SJCRH30 (cell line): ENCODE data around the gene ETFDH. TPM values are rescaled to one million over a fixed set of nuclear protein-coding genes. Genes with fewer than 3 reads are reported as not detected.
"Not testable (repeated sequence)": the region's sequence is repeated elsewhere in the genome, so short reads cannot be mapped to it uniquely, and the experiment has no call there.

Experiments
- DNase-seq, 2 experiments: peaks; one replicate each; pipeline ENCODE4 v3.0.0-alpha.2; 2015 to 2020
- H3K27ac ChIP-seq: fragments of 250-450 bp; sonication (Bioruptor Pico); 2 replicates; pipeline ENCODE4 v1.5.1; 2020; ENCODE audit warnings: mild to moderate bottlenecking, moderate library complexity
- H3K27me3 ChIP-seq: fragments of 250-450 bp; sonication (Bioruptor Pico); 2 replicates; pipeline ENCODE4 v1.5.1; 2020; ENCODE audit warnings: mild to moderate bottlenecking, moderate library complexity
- H3K36me3 ChIP-seq: fragments of 250-450 bp; sonication (Bioruptor Pico); 2 replicates; pipeline ENCODE4 v1.5.1; 2020; ENCODE audit warnings: mild to moderate bottlenecking, moderate library complexity
- H3K4me1 ChIP-seq: fragments of 250-450 bp; sonication (Bioruptor Pico); 2 replicates; pipeline ENCODE4 v1.5.1; 2020; ENCODE audit warnings: mild to moderate bottlenecking, moderate library complexity
- H3K4me3 ChIP-seq: fragments of 250-450 bp; sonication (Bioruptor Pico); 2 replicates; pipeline ENCODE4 v1.5.1; 2020; ENCODE audit warnings: mild to moderate bottlenecking, moderate library complexity
- H3K9me3 ChIP-seq: fragments of 250-450 bp; sonication (Bioruptor Pico); replicated peaks from 2 replicates; pipeline ENCODE4 v1.5.1; 2020; ENCODE audit warnings: mild to moderate bottlenecking, moderate library complexity
- total RNA-seq: library from RNA; depleted of rRNA; stranded (reverse); fragments of >200 nt; shearing (Covaris generic); gene quantifications from 2 replicates; pipeline ENCODE4 v1.2.3, GENCODE V29; 2014

Gene ETFDH
- total RNA-seq, 1 experiment from 2014 or later: 8.9 TPM

DNA sequence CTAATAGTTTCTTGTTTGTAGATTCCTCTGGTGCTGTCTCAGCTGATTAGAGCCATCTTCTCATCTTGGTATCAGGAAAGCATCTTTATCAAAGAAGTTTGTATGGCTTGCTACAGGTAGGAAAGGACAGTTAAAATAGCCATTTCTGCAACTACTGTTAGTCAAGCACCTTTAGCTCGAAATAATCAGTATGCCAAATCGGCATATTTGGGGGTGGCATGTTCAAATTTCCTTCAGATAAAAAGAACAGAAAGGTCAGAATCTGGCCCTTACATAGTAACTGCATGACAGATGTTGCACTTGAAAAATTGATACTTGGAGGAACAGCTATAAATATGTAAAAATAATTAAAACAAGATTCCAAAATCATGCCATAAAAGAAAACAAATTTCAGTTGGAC lies 5.2 kb upstream of the ETFDH start:
- H3K36me3 ChIP-seq: peaks cover 7% of the 10 kb centered on the region
- no peak overlapping the region for H3K4me3 ChIP-seq
- DNase-seq: no peak
- no peak overlapping the region for H3K27ac ChIP-seq
- H3K9me3 ChIP-seq: no peaks in the 10 kb centered on the region
- no peaks in the 10 kb centered on the region for H3K27me3 ChIP-seq
- H3K4me1 ChIP-seq: no peaks in the 10 kb centered on the region

DNA sequence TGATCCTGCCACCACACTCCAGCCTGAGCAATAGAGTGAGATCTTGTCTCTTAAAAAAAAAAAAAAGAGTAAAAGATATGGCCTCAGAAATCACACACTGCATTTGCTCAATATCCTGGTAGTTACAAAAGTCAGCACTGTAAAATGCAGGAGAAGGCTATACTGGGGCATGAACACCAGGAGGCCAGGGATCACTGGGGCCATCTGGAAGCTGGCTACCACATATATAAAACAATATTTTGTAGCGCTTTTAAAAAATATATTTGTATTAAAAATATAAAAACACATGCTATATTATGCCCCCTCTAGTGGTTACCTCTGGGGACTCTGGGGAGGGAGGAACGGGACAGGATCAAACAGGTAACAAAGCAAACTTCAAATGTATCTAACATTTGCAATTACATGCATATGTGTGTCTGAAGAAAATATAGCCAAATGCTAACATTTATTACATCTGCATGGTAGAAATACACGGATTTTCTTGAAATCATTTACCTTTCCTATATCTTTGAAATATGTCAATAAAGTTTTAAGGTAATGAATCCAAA lies 4.4 kb upstream of the ETFDH start:
- Histone ChIP-seq H3K27ac (no peak overlapping the region), H3K4me3 (no peak overlapping the region), H3K36me3 (peaks cover 7% of the 10 kb centered on the region), H3K4me1 (no peaks in the 10 kb centered on the region), H3K27me3 (no peaks in the 10 kb centered on the region), H3K9me3 (no peaks in the 10 kb centered on the region)
- peak in 1 of 2 experiments; percentile 21 for DNase-seq

DNA sequence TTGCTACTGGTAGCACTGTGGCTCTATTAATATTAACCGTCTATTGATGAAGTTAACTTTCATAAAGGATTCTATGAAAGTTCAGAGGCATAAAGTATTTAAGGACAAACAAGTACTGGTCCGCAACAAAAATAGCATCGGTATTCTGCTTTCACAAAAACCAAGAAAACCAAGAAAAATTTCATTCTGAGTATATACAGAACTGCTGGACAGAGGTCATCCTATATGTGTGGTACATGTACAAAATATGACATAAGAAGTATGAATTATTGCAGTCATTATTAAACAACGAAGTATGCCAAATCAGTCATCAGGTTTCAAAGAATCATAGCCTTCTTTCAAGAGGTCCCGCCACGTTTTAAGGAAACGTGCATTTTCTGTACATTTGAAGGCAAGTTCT lies 2.8 kb upstream of the ETFDH start:
- H3K4me1 ChIP-seq: no peaks in the 10 kb centered on the region
- H3K4me3 ChIP-seq: no peak overlapping the region
- no peaks in the 10 kb centered on the region for H3K9me3 ChIP-seq
- H3K27ac ChIP-seq: no peak overlapping the region
- peaks cover 7% of the 10 kb centered on the region for H3K36me3 ChIP-seq
- DNase-seq: no peak
- no peaks in the 10 kb centered on the region for H3K27me3 ChIP-seq

DNA sequence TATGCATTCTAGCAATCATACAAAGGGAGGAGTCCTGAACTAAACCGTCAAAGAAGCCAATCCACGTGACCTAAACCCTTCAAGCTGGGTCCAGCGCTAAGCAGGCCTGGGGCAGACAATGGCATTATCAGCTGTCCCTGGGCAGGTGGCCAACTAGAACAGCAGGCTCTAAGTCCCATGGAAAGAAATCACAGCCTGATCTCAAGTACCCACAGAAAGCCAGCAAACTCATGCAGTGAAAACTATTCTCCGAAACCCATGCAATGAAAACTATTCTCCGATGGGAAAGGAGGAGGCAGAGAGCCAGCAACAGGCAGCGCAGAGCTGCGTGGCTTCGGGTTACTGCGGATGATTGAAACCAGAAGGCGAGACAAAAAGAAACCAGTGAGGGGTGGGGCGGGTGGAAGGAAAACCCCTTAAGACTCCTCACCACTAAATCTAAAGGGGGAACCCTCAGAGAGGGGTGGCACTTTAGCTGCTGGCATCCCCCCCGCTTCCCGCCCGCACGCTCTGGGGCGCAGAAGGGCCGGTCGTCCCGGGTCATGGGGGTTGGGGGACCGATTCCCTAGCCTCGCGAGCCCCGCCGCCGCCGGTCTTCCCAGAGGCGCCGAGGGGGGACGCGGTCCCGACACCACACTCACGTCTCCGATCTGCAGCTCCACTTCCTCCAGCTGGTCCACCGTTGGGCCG lies 976 bp upstream of the ETFDH start:
- Histone ChIP-seq H3K36me3 (peaks cover 7% of the 10 kb centered on the region), H3K9me3 (no peaks in the 10 kb centered on the region), H3K4me1 (no peaks in the 10 kb centered on the region), H3K27me3 (no peaks in the 10 kb centered on the region), H3K27ac (peak overlapping the region; percentile 99), H3K4me3 (peak overlapping the region; percentile 99)
- DNase-seq: peak; percentile 82 to 85

DNA sequence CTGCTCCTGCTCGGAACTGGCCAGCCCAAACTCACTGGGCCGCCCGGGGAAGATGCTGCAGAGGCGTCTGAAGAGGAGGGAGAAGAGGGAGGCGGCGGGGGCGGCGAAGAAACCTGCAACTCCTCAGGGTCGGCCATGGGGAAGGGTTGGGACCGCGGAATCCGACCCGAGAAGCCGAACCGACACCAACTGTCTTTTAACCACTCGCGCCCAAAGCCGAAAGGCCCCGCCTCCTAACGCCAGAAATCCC lies 506 bp upstream of the ETFDH start, which contains the start of gene C4orf46:
Gene C4orf46 (minus strand): TSS at position 223 of the 250 bp plus-strand sequence. CDS start 86 bp downstream, at position 137.
- peak within 1 kb of the TSS; percentile 99 for H3K27ac ChIP-seq
- H3K4me3 ChIP-seq: peak within 1 kb of the TSS; percentile 99
- H3K9me3 ChIP-seq: no peaks in the 10 kb centered on the region
- no peaks in the 10 kb centered on the region for H3K27me3 ChIP-seq
- DNase-seq: no peak
- H3K4me1 ChIP-seq: no peaks in the 10 kb centered on the region
- H3K36me3 ChIP-seq: peaks cover 7% of the 10 kb centered on the region

DNA sequence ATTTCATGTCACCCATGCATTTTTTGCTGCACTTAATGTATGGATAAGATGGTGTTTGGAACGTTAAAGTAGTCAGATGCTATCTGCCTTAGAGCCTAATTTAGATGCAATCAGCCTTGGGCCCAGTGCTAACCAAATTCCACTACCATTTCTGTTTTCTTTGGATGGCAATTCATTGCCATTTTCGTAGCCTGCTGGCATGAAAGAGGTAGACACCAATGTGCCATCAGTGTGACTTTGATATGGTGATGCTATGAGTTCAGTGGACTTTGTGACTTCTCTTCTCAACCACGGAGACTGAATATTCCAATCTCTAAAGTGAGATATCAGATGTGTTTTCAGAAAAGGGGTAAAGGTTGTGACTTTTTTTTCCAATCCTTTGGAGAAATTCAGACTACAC lies 1.5 kb downstream of the ETFDH start:
- Histone ChIP-seq H3K9me3 (no peaks in the 10 kb centered on the region), H3K4me3 (no peak overlapping the region), H3K36me3 (no peaks in the 10 kb centered on the region; the same call in 1 of the 2 replicates), H3K4me1 (no peaks in the 10 kb centered on the region), H3K27me3 (no peaks in the 10 kb centered on the region), H3K27ac (no peak overlapping the region)
- no peak for DNase-seq

DNA sequence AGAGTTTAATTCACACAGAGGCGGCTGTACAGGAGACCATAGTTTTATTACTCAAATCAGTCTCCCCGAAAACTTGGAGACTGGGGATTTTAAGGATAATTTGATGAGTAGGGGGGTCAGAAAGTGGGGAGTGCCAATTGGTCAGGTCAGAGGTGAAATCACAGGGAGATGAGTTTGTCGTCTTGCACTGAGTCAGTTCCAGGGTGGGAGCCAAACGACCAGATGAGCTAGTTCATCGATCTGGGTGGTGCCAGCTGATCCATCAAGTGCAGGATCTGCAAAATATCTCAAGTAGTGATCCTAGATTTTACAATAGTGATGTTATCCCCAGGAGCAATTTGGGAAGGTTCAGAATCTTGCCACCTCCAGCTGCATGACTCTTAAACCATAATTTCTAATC lies 4.0 kb downstream of the ETFDH start:
- no peak overlapping the region for H3K4me3 ChIP-seq
- no peaks in the 10 kb centered on the region for H3K9me3 ChIP-seq
- no peaks in the 10 kb centered on the region for H3K4me1 ChIP-seq
- no peaks in the 10 kb centered on the region for H3K27me3 ChIP-seq
- H3K36me3 ChIP-seq: no peaks in the 10 kb centered on the region
- no peak for DNase-seq
- no peak overlapping the region for H3K27ac ChIP-seq

DNA sequence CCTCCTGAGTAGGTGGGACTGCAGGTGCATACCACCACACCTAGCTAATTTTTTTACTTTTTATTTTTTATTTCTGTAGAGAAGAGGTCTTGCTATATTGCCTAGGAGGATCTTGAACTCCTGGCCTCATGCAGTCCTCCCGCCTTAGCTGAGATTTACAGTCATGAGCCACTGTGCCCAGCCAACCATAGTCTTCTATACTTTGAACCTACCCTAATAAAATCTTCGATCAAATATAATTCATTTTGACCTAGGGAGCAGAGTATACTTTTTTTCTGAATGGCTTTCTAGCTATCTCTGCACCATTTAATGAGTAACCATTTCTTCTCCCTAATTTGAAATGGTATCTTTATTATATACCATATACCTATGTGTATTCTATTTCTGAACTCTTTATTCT lies 6.7 kb downstream of the ETFDH start:
- DNase-seq: no peak
- H3K36me3 ChIP-seq: no peaks in the 10 kb centered on the region
- no peak overlapping the region for H3K27ac ChIP-seq
- no peak overlapping the region for H3K4me3 ChIP-seq
- no peaks in the 10 kb centered on the region for H3K4me1 ChIP-seq
- no peaks in the 10 kb centered on the region for H3K9me3 ChIP-seq
- H3K27me3 ChIP-seq: no peaks in the 10 kb centered on the region

DNA sequence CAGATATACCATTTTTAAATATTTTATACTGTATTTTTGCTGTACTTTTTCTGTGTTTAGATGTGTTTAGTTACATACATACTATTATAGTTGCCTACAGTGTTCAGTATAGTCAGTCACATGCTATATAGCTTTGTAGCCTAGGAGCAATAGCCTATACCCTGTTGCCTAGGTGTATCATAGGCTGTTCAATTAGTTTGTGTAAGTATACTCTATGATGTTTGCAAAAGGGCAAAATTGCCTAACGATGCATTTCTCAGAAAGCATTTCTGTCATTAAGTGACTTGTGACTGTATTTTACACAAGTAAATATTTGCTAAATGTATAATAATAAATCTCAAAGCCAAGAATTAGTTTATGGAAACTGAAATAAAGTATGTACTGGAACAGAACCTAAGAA lies 9.5 kb downstream of the ETFDH start:
- no peak overlapping the region for H3K4me3 ChIP-seq
- H3K27me3 ChIP-seq: no peaks in the 10 kb centered on the region
- no peak for DNase-seq
- no peaks in the 10 kb centered on the region for H3K36me3 ChIP-seq
- H3K4me1 ChIP-seq: no peaks in the 10 kb centered on the region
- no peaks in the 10 kb centered on the region for H3K9me3 ChIP-seq
- H3K27ac ChIP-seq: no peak overlapping the region

DNA sequence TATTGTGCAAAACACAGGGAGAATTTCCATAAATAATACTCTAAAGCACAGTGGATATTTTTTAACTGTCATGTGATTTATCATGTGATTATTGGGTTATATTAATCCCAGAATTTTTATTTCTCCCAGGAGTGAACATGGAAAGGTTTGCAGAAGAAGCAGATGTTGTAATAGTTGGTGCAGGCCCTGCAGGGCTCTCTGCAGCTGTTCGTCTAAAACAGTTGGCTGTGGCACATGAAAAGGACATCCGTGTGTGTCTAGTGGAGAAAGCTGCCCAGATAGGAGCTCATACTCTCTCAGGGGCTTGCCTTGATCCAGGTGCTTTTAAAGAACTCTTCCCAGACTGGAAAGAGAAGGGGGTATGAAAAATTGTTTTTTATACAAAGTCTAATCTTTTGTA lies 10.0 kb downstream of the ETFDH start:
- Histone ChIP-seq H3K27ac (no peak overlapping the region), H3K4me3 (no peak overlapping the region), H3K9me3 (no peaks in the 10 kb centered on the region), H3K36me3 (no peaks in the 10 kb centered on the region), H3K27me3 (no peaks in the 10 kb centered on the region), H3K4me1 (no peaks in the 10 kb centered on the region)
- DNase-seq: peak; percentile 9 to 25

DNA sequence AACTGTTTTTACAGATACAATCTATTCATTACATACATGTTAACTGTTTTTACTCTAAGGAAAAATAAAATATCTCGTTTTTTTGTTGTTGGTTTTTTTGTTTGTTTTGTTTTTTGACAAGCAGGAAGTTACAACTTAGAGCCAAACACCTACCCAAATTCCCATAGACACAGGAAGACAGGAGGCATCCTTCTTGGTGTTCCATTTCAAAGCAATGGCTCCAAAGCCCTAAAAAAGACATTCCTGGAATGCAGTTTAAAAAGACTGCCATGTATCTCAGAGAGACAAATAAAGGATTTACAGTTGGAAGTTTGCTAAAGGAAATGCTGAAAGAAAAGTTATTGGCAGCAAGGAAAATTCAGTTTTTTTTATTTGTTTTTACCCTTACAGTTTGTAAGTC lies 16.7 kb downstream of the ETFDH start:
- Histone ChIP-seq H3K36me3 (no peaks in the 10 kb centered on the region), H3K4me1 (no peaks in the 10 kb centered on the region), H3K9me3 (no peaks in the 10 kb centered on the region), H3K27ac (no peak overlapping the region), H3K27me3 (no peaks in the 10 kb centered on the region), H3K4me3 (no peak overlapping the region)
- DNase-seq: no peak

DNA sequence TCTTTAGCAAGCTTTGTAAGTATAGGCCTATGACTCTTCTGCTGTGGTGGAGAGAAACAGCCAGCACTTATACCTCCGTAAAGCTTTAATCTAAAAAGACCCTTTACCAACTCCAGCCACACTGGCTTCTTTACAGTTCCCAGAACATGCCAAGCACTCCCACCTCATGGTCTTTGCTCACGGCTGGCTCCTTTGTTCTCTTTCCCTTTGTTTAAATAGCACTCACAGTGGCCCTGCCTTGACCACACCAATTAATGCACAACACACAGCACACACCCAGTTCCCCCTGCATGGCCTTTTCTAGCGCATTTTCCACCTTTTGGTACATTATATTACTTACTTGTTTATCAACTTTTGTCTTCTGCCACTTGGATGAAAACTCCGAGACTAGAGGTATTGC lies 32.2 kb downstream of the ETFDH start:
- H3K4me3 ChIP-seq: no peak overlapping the region
- H3K4me1 ChIP-seq: no peaks in the 10 kb centered on the region
- H3K27ac ChIP-seq: no peak overlapping the region
- DNase-seq: no peak
- no peaks in the 10 kb centered on the region for H3K9me3 ChIP-seq
- no peaks in the 10 kb centered on the region for H3K27me3 ChIP-seq
- no peaks in the 10 kb centered on the region; the same call in 1 of the 2 replicates for H3K36me3 ChIP-seq

DNA sequence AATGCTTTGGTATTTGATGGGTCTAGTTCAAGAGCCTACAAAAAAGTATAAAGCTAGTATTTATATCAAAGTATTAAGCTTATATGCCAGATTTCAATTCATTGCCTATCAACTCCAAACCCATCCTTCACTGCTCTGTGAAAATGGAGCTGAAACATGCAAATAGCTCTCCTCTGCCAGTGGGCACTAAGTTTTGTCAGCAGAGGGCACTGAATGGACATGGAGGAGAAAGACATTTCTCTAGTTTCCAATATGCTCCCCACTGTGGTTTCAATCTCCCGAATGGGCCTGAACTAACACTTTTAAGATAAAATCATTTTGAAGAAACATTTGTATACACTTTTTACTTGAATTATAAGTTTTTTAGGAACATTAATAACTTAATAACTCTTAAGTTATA lies 38.7 kb downstream of the ETFDH start:
- Histone ChIP-seq H3K27me3 (no peaks in the 10 kb centered on the region), H3K4me3 (no peak overlapping the region), H3K4me1 (no peaks in the 10 kb centered on the region), H3K27ac (no peak overlapping the region), H3K36me3 (peaks cover 20% of the 10 kb centered on the region), H3K9me3 (no peaks in the 10 kb centered on the region)
- DNase-seq: peak in 1 of 2 experiments; percentile 1

DNA sequence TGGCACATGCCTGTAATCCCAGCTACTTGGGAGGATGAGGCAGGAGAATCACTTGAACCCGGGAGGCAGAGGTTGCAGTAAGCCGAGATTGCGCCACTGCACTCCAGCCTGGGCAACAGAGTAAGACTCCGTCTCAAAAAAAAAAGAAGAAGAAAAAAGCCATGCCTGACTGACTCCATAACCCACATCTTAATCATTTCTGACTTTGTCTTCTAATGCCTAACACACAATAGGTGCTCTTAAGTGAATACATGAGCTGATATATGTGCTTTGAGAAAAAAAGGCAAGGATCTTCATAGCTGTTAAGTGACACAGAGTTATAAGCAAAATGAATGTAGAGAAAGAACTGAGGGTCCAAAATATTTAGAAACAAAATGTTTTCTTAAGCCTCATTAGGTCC lies 40.5 kb downstream of the ETFDH start:
- DNase-seq, H3K27me3 ChIP-seq, H3K9me3 ChIP-seq, H3K27ac ChIP-seq, H3K4me3 ChIP-seq, H3K4me1 ChIP-seq: not testable (repeated sequence)
- peaks cover 20% of the 10 kb centered on the region for H3K36me3 ChIP-seq

DNA sequence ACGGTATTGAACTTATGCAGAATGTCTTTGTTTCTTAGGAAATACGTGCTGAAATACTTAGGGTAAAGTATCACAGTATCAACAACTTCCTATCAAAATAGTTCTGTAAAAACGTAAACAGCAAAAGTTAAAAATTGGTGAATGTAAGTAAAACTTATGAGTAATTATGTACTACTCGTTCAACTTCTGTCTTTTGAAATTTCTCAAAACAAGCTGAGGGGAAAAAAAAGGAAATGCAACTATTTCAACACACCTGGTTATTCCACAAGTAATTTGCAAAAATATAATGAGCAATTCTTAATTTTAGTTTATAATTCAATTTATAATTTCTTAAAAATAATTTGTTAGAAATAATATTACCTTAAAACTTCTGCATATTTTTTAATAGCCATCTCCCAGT lies 42.8 kb downstream of the ETFDH start:
- H3K36me3 ChIP-seq: peaks cover 15% of the 10 kb centered on the region
- H3K27ac ChIP-seq: no peak overlapping the region
- H3K27me3 ChIP-seq: no peaks in the 10 kb centered on the region
- no peak overlapping the region for H3K4me3 ChIP-seq
- H3K9me3 ChIP-seq: no peaks in the 10 kb centered on the region
- no peak for DNase-seq
- H3K4me1 ChIP-seq: no peaks in the 10 kb centered on the region

DNA sequence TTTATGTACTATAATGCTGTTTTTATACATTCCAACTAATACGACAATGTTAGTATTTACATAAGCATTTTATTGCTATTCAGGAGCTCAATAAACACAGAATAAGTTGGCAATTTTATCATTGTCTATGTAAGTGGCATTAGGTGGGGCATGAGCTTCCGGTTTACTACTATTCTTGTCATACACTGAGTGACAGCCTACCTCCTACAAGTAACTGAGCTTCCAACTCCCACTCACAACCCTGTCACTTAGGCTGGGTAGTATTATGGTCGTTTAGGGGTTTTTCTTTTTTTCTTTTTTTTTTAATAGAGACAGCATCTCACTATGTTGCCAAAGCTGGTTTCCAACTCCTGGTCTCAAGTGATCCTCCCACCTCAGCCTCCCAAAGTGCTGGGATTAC lies 43.7 kb downstream of the ETFDH start:
- H3K4me3 ChIP-seq: no peak overlapping the region
- H3K9me3 ChIP-seq: no peaks in the 10 kb centered on the region
- no peaks in the 10 kb centered on the region for H3K27me3 ChIP-seq
- H3K27ac ChIP-seq: no peak overlapping the region
- no peak for DNase-seq
- peaks cover 9% of the 10 kb centered on the region for H3K36me3 ChIP-seq
- no peaks in the 10 kb centered on the region for H3K4me1 ChIP-seq
